ENCODE results near the gene ZFP36L1. TPM values are rescaled to one million over a fixed set of nuclear protein-coding genes. Genes with fewer than 3 reads are reported as not detected.

Gene ZFP36L1
- total and polyA plus RNA-seq, 2 of the 13 experiments (the other 11 are each of a cell fraction or from before 2014, with no cell fraction given): 7.4 to 10.2 TPM

DNA sequence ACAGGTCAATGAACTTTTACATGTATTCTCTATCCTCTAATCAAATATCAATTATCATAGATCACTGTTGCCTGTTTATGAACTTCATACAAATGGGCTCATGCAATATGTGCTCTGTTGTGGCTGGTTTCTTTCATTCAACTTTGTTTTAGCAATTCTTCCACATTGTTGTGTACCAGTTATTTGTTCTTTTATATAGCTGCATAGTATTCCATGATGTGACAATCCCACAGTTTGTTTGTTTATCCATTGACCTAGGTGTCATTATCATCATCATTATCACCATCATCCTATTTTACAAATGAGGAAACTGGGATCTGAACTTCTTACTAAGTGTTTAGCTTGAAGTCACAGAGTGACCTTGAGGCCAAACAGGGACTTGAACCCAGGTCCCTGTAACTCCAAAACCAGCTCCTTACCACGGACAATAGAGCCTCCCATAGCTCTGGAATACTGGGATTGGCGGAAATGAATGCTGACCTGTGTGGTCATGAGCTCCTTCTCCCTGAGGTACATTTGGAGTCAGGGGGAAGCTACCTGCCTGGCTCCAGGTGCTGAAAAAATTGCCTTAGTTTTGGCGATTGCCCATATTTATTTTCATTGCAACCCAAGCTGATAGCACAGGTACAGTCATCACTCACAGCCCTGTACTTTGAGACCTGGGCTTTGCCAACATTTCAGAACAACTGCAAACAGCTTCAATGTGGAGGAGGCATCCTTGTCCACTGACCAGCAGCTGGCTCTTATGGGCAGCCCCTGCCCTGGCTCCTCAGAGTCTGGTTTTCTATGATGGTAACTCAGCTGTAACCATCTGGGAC lies 9.2 kb downstream of the ZFP36L1 start (continued):
- TF ChIP-seq ZNF556 (CRISPR knock-in tag; IDR thresholded peaks at IDR 0.05; ENCODE audit: borderline replicate concordance) (no peak; the same call in 1 of the 2 replicates), SYNCRIP (IDR thresholded peaks at IDR 0.05; ENCODE audit: insufficient read depth, low read depth, low read length) (no peak), ZNF879 (CRISPR knock-in tag; IDR thresholded peaks at IDR 0.05) (no peak), NFIB (CRISPR knock-in tag; IDR thresholded peaks at IDR 0.05; ENCODE audit: borderline replicate concordance) (no peak), POLR2AphosphoS5 (IDR thresholded peaks at IDR 0.05; ENCODE audit: low read depth, low read length) (peak; percentile 31; the same call in 1 of the 2 replicates), ZNF713 (CRISPR knock-in tag; IDR thresholded peaks at IDR 0.05) (no peak), ZNF331 (CRISPR knock-in tag; IDR thresholded peaks at IDR 0.05) (no peak), IKZF1 (IDR thresholded peaks at IDR 0.05) (no peak), RXRB (CRISPR knock-in tag; IDR thresholded peaks at IDR 0.05; ENCODE audit: borderline replicate concordance) (no peak), ZNF891 (CRISPR knock-in tag; IDR thresholded peaks at IDR 0.05) (peak; percentile 8; the same call in 1 of the 2 replicates), ZNF256 (CRISPR knock-in tag; conservative IDR thresholded peaks at IDR 0.05) (no peak), ZSCAN20 (CRISPR knock-in tag; IDR thresholded peaks at IDR 0.05; ENCODE audit: borderline replicate concordance) (no peak)
- TF ChIP-seq, protein P1, sequence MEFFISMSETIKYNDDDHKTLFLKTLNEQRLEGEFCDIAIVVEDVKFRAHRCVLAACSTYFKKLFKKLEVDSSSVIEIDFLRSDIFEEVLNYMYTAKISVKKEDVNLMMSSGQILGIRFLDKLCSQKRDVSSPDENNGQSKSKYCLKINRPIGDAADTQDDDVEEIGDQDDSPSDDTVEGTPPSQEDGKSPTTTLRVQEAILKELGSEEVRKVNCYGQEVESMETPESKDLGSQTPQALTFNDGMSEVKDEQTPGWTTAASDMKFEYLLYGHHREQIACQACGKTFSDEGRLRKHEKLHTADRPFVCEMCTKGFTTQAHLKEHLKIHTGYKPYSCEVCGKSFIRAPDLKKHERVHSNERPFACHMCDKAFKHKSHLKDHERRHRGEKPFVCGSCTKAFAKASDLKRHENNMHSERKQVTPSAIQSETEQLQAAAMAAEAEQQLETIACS (CRISPR knock-in tag; IDR thresholded peaks at IDR 0.05): no peak
- TF ChIP-seq, protein P2, sequence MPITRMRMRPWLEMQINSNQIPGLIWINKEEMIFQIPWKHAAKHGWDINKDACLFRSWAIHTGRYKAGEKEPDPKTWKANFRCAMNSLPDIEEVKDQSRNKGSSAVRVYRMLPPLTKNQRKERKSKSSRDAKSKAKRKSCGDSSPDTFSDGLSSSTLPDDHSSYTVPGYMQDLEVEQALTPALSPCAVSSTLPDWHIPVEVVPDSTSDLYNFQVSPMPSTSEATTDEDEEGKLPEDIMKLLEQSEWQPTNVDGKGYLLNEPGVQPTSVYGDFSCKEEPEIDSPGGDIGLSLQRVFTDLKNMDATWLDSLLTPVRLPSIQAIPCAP (CRISPR knock-in tag; IDR thresholded peaks at IDR 0.05; ENCODE audit: low read depth): 0 out of 2 replicates have a peak, but pooled peaks have one; percentile 27
- TF ChIP-seq, protein P3, sequence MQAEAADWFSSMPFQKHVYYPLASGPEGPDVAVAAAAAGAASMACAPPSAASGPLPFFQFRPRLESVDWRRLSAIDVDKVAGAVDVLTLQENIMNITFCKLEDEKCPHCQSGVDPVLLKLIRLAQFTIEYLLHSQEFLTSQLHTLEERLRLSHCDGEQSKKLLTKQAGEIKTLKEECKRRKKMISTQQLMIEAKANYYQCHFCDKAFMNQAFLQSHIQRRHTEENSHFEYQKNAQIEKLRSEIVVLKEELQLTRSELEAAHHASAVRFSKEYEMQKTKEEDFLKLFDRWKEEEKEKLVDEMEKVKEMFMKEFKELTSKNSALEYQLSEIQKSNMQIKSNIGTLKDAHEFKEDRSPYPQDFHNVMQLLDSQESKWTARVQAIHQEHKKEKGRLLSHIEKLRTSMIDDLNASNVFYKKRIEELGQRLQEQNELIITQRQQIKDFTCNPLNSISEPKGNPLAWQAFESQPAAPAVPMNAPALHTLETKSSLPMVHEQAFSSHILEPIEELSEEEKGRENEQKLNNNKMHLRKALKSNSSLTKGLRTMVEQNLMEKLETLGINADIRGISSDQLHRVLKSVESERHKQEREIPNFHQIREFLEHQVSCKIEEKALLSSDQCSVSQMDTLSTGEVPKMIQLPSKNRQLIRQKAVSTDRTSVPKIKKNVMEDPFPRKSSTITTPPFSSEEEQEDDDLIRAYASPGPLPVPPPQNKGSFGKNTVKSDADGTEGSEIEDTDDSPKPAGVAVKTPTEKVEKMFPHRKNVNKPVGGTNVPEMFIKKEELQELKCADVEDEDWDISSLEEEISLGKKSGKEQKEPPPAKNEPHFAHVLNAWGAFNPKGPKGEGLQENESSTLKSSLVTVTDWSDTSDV (CRISPR knock-in tag; IDR thresholded peaks at IDR 0.05): no peak
- TF ChIP-seq, protein P4, sequence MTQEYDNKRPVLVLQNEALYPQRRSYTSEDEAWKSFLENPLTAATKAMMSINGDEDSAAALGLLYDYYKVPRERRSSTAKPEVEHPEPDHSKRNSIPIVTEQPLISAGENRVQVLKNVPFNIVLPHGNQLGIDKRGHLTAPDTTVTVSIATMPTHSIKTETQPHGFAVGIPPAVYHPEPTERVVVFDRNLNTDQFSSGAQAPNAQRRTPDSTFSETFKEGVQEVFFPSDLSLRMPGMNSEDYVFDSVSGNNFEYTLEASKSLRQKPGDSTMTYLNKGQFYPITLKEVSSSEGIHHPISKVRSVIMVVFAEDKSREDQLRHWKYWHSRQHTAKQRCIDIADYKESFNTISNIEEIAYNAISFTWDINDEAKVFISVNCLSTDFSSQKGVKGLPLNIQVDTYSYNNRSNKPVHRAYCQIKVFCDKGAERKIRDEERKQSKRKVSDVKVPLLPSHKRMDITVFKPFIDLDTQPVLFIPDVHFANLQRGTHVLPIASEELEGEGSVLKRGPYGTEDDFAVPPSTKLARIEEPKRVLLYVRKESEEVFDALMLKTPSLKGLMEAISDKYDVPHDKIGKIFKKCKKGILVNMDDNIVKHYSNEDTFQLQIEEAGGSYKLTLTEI (CRISPR knock-in tag; conservative IDR thresholded peaks at IDR 0.05): no peak

Data from HepG2 (cell line).